ENCODE data around the gene RNF141. TPM values are rescaled to one million over a fixed set of nuclear protein-coding genes. Genes with fewer than 3 reads are reported as not detected.

Gene RNF141
- total and polyA plus RNA-seq, 2 donors (not counting 3 experiments of a cell fraction or from before 2014, with no cell fraction given) = 9.4 to 32.4 TPM

GRCh38 chr11:10483174-10483573 is 57.8 kb downstream of the RNF141 start:
- dilution Hi-C loops (cut with MboI; ENCODE audit: extremely low pct_ligation_motif_present, low sequenced_read_pairs) = no loop called here
- Histone ChIP-seq H3K27me3 (ENCODE audit: control insufficient read depth in 2 of 2, insufficient read depth in 2 of 2, low read length in 2 of 2) (no peaks in the 10 kb centered on the region), H3K4me3 (replicated peaks in 1 of 3; ENCODE audit: insufficient read depth in 1 of 3, low read depth in 1 of 3, low read length in 3 of 3) (no peak overlapping the region), H3K9me3 (replicated peaks; ENCODE audit: control insufficient read depth, insufficient read depth, low read length) (no peaks in the 10 kb centered on the region), H3K36me3 (ENCODE audit: control insufficient read depth in 2 of 2, extremely low read depth in 1 of 2, insufficient read depth in 2 of 2, low read length in 2 of 2) (no peaks in the 10 kb centered on the region), H4K20me1 (replicated peaks; ENCODE audit: control insufficient read depth, extremely low read depth, insufficient read depth, low read length) (no peaks in the 10 kb centered on the region), H3K9me1 (replicated peaks; ENCODE audit: control insufficient read depth, extremely low read depth, insufficient read depth, low read length) (no peaks in the 10 kb centered on the region), H3K4me1 (ENCODE audit: control insufficient read depth, extremely low read depth, insufficient read depth, low read length) (no peaks in the 10 kb centered on the region), H3K79me2 (ENCODE audit: control insufficient read depth, insufficient read depth, low read length) (no peaks in the 10 kb centered on the region), H3K4me2 (ENCODE audit: insufficient read depth, low read length) (no peak overlapping the region), H2AFZ (ENCODE audit: low read depth, low read length) (no peak overlapping the region), H3K9ac (replicated peaks; ENCODE audit: extremely low read depth, insufficient read depth, low read length) (no peak overlapping the region), H3K27ac (ENCODE audit: insufficient read depth, low read depth, low read length) (no peak overlapping the region)
- POLR2A ChIA-PET = no interaction called here
- FAIRE-seq (no peak), DNase-seq (ENCODE audit: low read depth, low spot score) (no peak)
- CTCF ChIA-PET = interaction anchor here (1.2 kb wide), 1 partner anchor 15 kb away, joined by 3 read pairs; no protein-coding TSS in a partner anchor
- no TSS peak for BruUV-seq (replicated peaks)
- intact Hi-C loops (cut with micrococcal nuclease) = no loop called here
- TF ChIP-seq POLR2AphosphoS5 (IDR thresholded peaks at IDR 0.05; ENCODE audit: insufficient read depth, low read depth, low read length) = no peak
- TF ChIP-seq JUN (IDR thresholded peaks at IDR 0.05; ENCODE audit: borderline replicate concordance, insufficient read depth, insufficient read length, low read depth) = no peak
- no peak for TF ChIP-seq GATA2 (IDR thresholded peaks at IDR 0.05; ENCODE audit: insufficient read depth, insufficient read length, low read depth, low read length)
- TF ChIP-seq CTCF (IDR thresholded peaks at IDR 0.05; ENCODE audit: extremely low read depth in 1 of 2, insufficient read depth in 1 of 2, low read depth in 1 of 2, low read length in 2 of 2) = no peak
- TF ChIP-seq POLR2A (IDR thresholded peaks at IDR 0.05; ENCODE audit: low read depth, low read length) = no peak
- no peak for TF ChIP-seq MAX (IDR thresholded peaks at IDR 0.05; ENCODE audit: insufficient read depth, insufficient read length)
- TF ChIP-seq MYC (IDR thresholded peaks at IDR 0.05; ENCODE audit: low read depth, low read length) = no peak
- no peak for TF ChIP-seq FOS (IDR thresholded peaks at IDR 0.05; ENCODE audit: borderline replicate concordance, insufficient read depth, low read length)
- no peak for TF ChIP-seq EZH2 (IDR thresholded peaks at IDR 0.05; ENCODE audit: borderline replicate concordance, low read depth, low read length, severe bottlenecking)
